CD4-positive, alpha-beta T cell treated with Interleukin-17A for 1 hour (primary cell): Measurements from ENCODE around the gene CDX1.
"Not testable (repeated sequence)": the region's sequence is repeated elsewhere in the genome, so short reads cannot be mapped to it uniquely, and the experiment has no call there.

Experiments used
- DNase-seq: peaks from one replicate; pipeline ENCODE4 v3.0.0-alpha.2; 2020

CDX1 gene

DNA sequence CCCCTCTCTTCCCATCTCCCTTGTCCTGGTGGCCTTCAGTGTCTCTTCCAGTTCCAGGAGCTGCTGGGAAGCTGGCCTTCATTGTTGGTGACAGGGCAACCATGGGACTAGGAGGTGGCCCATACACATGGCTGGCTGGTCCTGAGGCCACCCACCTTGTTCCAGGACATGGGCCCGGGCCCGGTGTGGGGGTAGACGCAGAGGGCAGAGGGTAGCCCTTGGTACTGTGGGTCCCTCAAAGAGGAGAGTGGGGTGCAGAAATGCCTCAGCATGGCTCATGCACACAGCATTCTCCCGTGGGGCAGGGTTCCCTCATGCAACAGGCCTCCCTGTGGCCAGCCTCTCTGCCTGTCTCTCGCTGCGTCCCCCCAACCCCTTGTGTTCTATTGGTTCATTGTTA, 44.1 kb downstream of the CDX1 start:
- DNase-seq = no peak

DNA sequence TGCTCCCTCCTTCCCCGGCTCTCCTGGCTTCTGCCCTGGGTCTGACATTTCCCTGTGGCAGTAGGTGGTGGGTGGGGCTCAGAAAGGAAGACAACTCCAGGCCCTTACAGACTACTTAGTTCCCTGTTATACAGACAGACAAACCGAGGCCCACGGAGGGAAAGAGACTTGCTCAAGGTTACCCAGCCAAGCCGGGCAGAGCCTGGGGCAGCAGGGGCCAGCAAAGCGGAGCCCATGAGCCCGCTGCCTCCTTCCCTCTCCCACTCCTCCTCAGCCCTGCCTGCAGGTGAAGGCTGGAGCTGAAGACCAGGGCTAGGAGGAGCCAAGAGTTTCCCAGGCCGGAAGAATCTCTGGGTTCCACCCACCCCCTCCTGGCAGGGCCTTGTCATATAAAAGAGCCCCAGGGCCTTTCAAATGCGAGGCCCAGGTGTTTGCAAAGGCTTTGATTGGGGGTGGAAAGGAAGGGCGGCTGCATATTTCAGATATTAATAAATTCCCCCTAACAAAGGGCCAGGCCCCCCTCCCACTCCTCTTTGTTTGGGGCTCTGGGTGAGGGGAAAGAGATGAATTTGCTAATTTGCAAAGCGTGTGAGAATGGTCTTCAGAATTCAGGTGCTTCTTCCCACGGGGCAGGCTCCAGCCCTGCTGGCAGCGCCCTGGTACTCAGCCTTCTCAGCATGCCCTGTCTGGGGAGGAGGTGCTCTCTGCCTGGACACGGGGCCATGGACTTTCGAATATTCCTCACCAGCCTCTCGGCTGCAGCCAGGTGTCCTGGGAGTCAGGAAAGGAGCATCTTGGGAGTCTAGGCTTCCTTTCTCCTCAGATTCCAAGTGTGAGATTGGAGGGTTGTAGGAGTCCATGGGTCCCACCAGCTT, 44.8 kb downstream of the CDX1 start:
- no peak for DNase-seq

DNA sequence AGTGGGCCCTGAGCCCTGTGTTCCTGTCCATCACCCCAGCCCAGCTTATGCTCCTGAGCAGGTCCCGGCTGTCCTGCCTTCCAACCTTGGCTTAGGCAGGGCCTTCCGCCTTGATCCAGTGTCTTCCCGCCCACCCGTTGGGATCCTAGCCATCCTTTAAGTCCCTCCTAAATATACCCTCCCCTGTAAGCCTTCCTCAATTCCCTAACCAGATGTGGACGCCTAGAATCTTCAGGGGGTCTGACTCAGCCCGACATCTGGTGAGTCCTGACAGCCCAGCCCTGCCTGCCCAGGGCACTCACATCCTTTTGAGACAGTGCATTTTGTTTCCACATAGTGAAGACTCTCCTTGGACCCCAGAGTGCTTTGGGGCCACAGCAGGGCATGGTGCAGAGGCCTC, 47.0 kb downstream of the CDX1 start:
- no peak for DNase-seq

DNA sequence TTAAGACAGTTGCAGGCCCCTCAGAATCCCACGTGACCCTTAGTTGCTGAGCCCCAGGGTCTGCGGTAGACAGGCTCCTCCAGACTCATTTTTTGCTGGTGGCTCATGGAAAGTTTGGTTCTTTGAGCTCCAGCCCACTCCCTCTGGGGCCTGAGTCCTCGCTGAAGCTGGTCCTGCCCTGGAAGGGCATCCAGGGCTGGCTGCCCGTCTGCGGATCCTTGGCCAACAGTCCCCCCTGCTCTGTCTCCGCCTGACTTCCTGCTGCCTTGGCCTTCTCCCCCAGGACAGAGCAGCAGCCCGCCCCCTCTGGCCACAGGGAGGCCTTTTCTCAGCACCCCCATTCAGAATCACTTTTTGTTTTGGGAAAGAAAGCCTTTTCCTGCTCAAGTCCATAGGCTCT, 47.7 kb downstream of the CDX1 start:
- DNase-seq = no peak

DNA sequence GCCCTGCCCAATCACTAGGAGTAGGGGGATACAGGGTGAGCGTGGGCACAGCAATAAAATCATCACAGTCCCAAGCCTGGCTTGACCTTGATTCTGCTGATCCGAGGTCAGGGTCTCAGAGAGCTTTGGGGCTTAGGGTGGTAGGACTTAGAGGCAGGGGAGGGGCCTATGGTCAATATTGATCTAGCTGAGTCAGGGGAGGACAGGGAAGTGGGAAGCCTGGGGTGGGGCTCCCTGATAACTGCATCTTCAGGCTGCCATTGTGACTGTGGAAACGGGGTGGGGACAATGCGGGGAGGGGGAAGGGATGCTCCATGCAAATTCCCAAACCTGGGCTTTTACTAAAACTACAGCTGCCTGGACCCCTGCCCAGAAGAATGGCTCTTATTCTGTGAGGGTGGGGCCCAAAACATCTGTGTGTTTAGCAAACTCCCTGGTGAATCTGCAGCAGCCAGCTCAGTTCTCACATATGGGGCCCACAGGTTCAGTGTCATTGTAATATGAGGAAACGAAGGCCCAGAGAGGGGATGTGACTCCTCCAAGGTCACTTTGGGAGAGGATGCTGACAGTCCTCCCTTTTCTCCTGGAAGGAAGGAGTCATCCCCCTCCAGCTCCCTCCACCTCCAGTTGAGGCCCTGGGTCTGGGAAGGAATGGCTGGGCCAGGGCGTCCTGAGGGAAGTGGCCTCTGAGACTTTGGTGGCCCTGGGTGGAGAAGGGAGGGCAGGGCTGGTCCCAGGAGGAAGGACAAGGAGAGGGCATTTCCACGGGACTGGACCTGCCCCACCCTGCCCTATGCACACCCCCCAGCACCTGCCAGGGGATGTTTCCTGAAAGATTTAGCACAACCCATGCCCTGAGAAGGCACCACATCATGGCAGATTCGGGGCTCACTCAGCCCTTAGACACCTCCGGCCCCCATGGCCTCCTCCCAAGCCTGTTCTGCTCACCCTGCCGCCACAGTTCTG, 49.7 kb downstream of the CDX1 start:
- no peak for DNase-seq

DNA sequence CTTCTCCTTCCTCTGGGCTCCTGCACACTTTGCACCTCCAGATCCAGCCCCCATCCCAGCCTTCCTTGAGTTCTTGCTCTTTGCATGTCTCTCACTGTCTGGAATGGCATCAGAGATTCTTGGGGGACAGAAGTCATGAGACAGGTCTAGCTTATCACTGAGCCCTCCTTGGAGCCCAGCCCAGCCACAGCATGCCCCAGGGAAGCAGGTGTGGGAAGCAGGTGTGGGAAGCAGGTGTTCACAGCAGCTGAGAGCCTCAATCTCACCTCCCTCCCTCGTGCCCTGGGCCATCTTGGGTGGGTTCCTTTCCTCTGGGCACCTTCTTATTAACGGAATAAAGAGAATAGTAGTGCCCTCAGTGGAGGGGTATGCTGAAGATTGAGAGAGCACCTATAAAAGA, 50.5 kb downstream of the CDX1 start:
- DNase-seq = no peak

DNA sequence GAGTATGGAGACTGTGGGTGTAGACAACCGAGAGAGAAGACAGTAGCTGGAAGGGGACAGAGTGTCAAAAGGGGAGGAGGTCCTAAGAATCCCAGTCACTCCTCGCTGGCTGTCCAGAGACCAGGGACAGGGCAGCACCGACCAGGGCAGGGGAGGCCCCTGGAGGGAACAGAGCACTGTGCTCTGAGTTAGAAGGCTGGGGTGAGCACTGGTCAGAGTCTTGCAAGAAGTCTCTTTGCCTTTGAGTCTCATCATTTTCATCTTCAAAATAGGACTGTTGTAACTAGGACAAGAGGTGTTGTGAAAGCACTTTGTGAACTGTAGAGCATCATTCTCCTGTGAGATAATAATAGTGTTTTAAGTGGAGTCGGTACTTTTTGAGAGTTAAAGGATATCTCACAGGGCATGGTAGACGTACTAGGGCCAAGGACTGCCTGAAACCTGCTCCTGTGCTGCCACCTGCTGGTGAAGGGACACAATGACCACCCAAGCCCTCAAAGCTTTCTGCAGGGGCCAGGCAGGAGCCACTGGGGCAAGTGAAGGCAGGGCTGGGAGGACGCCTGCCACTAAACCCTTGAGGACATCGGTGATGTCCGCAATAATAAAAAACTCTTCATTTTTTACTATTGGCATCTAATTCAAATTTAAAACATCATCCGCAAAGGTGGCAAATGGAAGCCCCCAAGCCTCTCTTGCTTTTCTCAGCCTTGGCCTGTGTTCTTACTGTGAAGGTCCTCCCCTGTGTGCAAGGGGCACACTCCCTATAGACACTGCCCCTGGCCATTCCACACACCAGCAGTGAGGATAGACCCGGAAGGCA, 51.5 kb downstream of the CDX1 start:
- peak; percentile 78 for DNase-seq

DNA sequence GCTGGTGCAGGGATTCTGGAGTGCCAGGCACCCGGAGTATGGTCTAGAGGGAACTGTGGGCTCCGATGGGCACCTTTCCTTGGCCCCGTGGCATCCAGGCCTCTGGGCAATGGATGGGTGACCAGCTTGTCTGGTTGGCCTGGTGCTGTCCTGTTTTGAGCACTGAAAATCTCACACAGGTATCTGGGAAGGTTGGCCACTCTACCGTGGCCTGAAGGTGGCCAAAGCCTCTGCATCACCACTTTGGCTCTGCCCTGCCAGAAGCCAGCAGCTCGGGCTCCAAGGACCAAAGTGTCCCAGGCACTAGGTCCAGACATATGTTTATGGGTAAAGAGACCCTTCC, 52.1 kb downstream of the CDX1 start:
- no peak for DNase-seq

DNA sequence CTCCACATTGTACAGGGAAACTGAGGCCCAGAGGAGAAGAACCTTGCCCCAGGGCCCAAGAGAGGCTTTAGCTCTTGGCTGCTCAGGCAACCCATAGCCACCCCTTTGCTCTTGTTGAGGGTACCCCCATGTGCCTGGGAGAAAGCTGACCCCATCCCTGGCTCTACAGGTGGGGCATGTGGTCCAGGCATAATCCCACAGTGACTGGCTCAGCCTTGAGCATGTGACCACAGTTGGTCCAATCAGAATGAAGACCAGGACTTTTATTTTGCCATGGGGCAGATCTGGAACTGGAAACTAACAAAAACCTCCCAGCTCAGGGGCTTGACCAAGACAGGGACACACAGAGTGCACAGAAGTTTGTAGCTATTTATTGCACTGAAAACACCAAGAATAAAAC, 52.6 kb downstream of the CDX1 start:
- DNase-seq = no peak

DNA sequence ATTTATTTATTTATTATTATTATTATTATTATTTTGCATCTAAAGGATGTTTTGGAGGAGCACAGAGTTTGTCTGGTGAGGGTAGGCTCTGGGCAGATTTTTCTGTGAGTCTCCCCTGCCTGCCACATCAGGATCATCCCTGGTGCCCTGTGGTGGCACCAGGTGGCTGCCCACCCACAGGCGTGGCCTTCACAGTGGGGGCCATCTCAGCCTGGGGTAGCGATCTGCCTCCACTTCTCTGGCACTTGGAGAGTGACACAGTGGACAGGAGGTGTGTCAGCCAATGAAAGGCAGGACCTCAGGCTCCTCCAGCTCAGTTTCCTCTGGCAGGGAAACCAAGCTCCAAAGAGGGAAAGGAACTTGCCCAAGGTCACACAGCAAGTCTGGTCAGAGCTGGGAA, 53.3 kb downstream of the CDX1 start:
- DNase-seq = no peak

DNA sequence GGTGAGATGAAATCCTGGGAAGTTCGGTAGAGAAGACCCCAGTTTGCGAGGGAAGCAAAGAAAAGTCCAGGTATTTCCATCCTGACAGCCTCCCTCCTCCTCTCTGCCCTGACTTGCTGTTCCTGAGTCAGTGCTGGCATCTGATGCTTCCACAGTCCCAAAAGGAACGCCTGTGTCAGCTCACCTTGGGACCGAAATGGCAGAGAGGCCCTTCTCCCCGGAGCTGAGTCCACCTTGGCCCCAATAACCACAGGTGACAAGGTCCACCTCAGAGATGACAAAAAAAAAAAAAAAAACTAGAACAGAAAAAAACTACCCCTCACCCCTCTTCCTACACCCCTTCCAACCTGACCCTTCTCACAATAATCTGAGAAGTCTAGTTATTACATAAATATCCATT, 54.9 kb downstream of the CDX1 start:
- DNase-seq = no peak

DNA sequence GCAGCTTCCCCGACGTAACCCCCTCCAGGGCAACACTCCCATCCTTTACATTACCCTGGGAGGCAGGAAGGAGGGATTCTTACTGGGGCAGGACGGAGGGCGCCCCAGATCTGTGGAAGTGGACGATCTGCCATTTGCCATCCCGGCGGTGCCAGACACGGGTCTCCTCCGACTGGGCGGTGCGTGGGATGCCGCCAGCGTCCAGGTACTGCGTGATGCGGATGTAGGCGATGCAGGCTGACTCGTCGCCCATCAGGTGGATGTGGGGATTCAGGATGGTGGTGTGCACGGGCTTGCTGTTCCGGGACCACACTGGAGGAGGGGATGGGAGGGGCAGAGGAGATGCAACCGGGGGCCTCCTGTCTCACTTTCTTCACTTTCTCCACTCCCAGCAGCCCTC, 56.3 kb downstream of the CDX1 start:
- no peak for DNase-seq

DNA sequence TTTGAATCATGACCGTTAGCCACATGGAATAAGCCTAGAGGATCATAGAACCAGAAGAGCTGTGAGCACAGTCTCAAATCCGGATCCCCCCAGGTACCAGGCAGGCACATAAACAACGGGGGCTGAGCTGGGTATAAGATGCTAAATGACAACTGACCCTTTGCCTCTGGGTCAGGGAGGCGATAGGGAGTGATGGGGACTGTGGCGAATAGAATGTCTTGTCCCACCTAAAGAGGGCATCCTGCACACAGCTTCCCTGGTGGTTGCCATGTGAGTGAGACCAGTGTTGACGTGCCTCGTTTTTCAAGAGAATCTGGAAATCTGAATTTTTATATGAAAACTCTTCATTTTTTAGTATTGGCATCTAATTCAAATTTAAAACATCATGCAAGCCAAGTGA, 56.9 kb downstream of the CDX1 start:
- DNase-seq = no peak

DNA sequence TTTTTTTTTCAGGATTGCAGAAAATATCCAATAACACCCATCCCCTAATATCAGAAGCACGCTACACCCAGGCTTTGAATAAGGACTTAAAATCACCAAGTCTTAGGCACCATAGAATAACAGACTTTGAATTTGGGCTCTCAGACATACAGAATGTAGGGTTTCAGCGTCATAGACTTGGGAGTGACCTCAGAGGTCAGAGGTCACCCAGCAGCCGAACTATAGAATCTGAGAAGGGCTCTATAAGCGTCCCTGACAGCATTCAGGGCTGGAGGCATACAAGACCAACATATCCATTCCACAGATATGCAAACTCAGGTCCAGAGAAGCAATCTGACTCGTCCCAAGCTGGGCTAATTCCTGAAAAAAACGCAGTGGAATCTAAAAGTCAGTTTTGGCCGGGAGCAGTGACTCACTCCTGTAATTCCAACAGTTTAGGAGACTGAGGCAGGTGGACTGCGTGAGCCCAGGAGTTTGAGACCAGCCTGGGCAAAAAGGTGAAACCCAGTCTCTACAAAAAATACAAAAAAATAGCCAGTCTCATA, 58.0 kb downstream of the CDX1 start:
- no peak for DNase-seq

DNA sequence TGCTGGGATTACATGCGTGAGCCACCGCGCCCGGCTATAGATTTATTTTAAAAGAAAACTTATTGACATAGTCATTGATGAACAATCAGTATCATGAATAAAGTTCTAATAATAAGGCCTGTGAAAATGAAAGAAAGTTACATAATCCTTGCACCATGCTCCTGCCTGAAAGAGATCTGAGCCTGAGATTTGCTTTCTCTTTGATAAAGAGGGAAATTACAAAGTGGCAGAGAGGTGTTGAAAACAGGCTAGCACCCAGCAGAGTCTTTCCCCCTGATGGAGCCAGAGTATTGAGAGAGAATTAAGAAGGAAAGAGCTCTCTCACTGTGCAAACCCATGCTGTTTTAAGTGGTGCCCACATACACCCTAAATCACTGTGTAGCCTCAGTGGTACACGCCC, 60.5 kb downstream of the CDX1 start:
- no peak for DNase-seq

DNA sequence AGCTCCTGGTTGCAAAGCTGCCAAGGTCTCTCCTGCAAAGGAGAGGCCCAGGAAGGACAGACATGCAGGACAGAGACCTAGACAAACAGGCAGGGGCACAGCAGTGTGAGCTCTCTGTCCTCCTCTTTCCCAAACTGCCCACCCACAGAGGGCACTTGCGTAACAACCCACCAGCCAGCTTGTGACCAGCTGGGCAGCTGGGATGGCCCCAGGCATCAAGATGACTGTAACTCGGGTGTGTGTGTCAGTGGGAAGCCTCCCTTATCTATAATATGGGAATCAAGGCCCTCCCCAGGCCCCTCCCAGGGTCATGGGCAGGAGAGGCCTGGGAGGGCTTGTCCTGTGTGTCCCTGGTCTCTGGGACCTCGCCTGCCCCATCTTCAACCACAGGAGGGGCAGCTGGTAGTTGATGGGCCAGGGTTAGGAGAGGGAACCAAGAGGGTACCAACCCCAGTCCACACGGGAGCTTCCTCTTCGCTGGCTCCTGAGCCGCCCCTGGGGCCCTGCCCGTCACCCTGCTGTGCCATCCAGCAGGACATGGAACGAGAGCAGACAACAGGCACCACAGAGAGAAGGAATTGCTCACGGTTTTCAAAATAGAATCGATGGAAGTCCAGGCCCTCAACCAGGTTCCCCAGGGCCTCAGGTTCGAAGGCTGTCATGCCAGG, 61.2 kb downstream of the CDX1 start:
- no peak for DNase-seq

DNA sequence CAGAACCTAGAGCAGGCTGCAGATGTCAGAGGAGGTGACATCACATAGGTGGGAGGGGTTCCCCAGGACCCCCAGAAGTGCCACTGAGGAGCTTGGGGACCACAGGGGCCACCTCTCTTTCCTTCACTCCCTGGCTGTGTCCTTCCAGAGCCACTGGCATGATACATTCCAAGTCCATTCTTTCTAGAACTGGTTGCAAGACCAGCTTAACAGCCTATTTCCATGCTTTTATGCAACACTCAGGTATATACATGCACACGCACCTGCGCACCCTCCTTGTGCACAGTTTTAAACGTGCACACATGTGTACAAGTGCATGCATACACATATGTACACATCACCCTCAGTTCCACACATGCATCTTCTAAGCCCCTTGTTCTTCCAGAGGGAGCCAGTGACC, 63.0 kb downstream of the CDX1 start:
- no peak for DNase-seq

DNA sequence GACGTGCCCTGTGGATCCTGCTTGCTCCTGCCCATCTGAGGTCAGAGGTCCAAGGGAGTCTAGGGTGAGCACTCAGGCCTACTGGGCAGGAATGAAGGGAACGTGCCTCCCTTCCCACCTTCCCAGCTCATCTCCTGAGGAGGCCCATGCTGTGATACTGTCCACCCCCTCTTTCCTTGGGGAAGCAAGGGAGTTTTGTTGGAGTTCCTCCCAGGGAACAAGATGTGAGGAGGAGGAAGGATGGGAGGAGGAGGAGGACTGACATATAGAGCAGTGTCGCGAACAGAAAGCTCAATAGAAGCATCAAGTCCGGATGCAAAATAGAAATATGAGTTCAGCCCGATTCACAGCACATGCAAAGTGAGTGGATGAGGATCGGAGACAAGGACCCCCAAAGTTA, 64.3 kb downstream of the CDX1 start:
- DNase-seq = no peak

DNA sequence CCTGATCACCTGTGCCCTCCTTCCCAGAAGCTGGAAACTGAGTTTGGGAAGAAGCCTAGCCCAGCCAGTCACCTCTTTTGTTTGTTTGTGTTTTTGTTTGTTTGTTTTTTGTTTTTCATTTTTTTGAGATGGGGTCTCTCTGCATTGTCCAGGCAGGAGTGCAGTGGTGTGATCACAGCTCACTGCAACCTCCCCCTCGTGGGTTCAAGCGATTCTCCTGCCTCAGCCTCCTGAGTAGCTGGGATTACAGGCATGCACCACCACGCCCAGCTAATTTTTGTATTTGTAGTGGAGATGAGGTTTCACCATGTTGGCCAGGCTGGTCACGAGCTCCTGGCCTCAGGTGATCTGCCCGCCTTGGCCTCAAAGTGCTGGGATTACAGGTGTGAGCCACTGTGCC, 67.1 kb downstream of the CDX1 start:
- not testable (repeated sequence) for DNase-seq
